GM06990 (cell line): Measurements from ENCODE around the gene STK24.

Experiments
- DNase-seq: peaks from one replicate; pipeline ENCODE4 v3.0.0-alpha.2; 2011; ENCODE audit not compliant: insufficient read length; ENCODE audit errors: extremely low read depth
- H3K27me3 ChIP-seq: replicated peaks from 2 replicates; pipeline ENCODE4 v1.6.0; 2011; ENCODE audit warnings: low read length; ENCODE audit not compliant: control insufficient read depth, insufficient read depth
- H3K36me3 ChIP-seq: 2 replicates; pipeline ENCODE4 v1.5.1; 2011; ENCODE audit warnings: low read length; ENCODE audit not compliant: control insufficient read depth, insufficient read depth
- H3K4me3 ChIP-seq: replicated peaks from 2 replicates; pipeline ENCODE4 v1.5.1; 2011; ENCODE audit warnings: low read depth, mild to moderate bottlenecking, control low read depth, low read length
- CTCF ChIP-seq: IDR thresholded peaks from 2 replicates; pipeline ENCODE4 v1.5.1; 2011; ENCODE audit warnings: low read length, control low read depth, mild to moderate bottlenecking, inconsistent platforms; ENCODE audit not compliant: insufficient read depth, poor library complexity, severe bottlenecking

STK24 gene

GRCh38 chr13:98458431-98458830 is 118.5 kb downstream of the STK24 start:
- H3K36me3 ChIP-seq = peaks cover 45% of the 10 kb centered on the region

GRCh38 chr13:98457053-98457452 is 119.9 kb downstream of the STK24 start:
- DNase-seq = no peak
- no peaks in the 10 kb centered on the region for H3K27me3 ChIP-seq
- peaks cover 39% of the 10 kb centered on the region for H3K36me3 ChIP-seq
- no peak overlapping the region for H3K4me3 ChIP-seq
- TF ChIP-seq CTCF = no peak

More at GRCh38 chr13:98458431-98458830, 118.5 kb downstream of the STK24 start:
- H3K4me3 ChIP-seq = no peak overlapping the region
- H3K27me3 ChIP-seq = no peaks in the 10 kb centered on the region
- TF ChIP-seq CTCF = no peak
- no peak for DNase-seq

- DNase-seq = no peak
- no peak for TF ChIP-seq CTCF
- Histone ChIP-seq H3K27me3 (no peaks in the 10 kb centered on the region), H3K36me3 (peaks cover 36% of the 10 kb centered on the region), H3K4me3 (no peak overlapping the region)
Measured at GRCh38 chr13:98456413-98456845, 120.5 kb downstream of the STK24 start.

- TF ChIP-seq CTCF = no peak
Measured at GRCh38 chr13:98454389-98454881, 122.5 kb downstream of the STK24 start.

GRCh38 chr13:98452851-98453843 is 123.8 kb downstream of the STK24 start:
- Histone ChIP-seq H3K4me3 (no peak overlapping the region), H3K36me3 (peaks cover 22% of the 10 kb centered on the region), H3K27me3 (no peaks in the 10 kb centered on the region)
- TF ChIP-seq CTCF = no peak
- no peak for DNase-seq

More at GRCh38 chr13:98454389-98454881, 122.5 kb downstream of the STK24 start:
- H3K27me3 ChIP-seq = no peaks in the 10 kb centered on the region
- peaks cover 28% of the 10 kb centered on the region for H3K36me3 ChIP-seq
- H3K4me3 ChIP-seq = no peak overlapping the region
- DNase-seq = no peak
